GM20431 (cell line): Measurements from ENCODE around the gene IL20.

Experiments used
- in situ Hi-C: fragments of 300-500 bp; cut with MseI, MboI; formaldehyde crosslinking; loops from one replicate; pipeline ENCODE4 v1.15.0; 2020; ENCODE audit warnings: low sequenced_read_pairs; ENCODE audit not compliant: unreplicated experiment

The IL20 gene

GRCh38 chr1:206915030-206915735 lies 49.8 kb downstream of the IL20 start:
- in situ Hi-C loops = loop anchor here (25.0 kb wide), 1 partner anchor 178 kb away; no protein-coding TSS in a partner anchor

GRCh38 chr1:206916000-206916709 lies 50.7 kb downstream of the IL20 start:
- in situ Hi-C loops = loop anchor here (25.0 kb wide), 1 partner anchor 179 kb away; no protein-coding TSS in a partner anchor

- in situ Hi-C loops = loop anchor here (25.0 kb wide), 1 partner anchor 181 kb away; no protein-coding TSS in a partner anchor
Measured at GRCh38 chr1:206918076-206918475, 52.7 kb downstream of the IL20 start.
